Dedifferentiated amniotic fluid mesenchymal stem cell (primary cell): ENCODE data around the gene CCNL2.
"Not testable (repeated sequence)": the region's sequence is repeated elsewhere in the genome, so short reads cannot be mapped to it uniquely, and the experiment has no call there.

Source experiments
- DNase-seq: peaks from one replicate; pipeline ENCODE4 v3.0.0-alpha.2; 2016; ENCODE audit errors: extremely low spot score

CCNL2 gene

DNA sequence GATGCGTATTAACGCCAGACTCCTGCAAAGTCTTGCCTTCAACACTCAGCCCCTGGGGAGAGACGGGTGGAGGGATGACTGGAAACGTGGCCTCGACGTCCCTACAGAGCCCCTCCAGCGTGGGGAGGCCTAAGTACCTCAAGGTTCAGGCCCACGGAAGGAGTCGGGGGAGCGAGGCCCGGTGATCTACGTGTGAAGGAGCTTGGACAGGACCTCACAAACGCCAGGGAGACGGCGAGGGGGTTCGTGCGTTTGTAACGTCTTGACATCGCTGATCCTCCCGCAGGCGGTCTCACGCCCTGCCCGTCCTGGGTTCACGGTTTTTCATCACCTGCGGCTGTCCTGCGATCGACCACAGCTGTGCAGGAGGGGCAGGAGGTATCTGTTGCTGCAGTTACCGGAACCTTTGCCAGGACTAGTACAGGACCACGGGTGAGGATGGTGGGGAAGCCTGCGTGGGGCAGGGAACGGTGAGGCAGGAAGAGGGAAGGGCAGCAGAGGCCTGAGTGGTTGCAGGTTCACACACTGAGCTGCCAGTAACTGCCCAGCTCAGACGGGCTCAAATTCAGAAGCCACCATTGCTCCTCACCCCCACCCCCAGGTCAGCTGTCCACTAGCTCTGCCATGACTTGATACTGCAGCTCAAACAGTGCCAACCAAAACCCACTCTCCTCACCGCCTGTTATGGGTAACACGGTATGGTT is 889 bp upstream of the CCNL2 start:
- no peak for DNase-seq

DNA sequence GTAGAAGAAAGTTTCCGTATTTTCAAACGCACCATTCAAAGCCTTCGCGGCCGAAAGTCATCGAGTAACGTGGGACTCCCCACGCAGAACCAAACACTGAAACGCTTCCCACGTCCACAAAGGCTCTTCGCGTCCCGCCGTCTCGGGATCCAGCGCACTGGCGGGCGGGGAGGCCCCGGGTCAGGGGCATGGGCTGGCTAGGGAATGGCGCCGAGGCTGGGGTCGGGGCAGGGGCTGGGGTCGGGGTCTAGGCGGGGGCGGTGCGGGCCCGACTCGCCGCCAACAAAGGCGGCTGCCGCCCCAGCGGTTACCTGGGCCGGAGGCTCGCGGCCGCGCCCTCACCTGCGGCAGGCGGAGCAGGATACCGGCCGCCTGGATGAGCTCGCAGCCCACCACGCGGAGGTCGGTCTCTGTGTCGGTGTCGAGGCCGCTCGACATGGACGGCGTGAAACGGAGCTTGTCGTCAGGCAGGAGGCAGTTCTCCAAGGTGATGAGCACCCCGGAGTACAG is 403 bp downstream of the CCNL2 start:
- DNase-seq = no peak

DNA sequence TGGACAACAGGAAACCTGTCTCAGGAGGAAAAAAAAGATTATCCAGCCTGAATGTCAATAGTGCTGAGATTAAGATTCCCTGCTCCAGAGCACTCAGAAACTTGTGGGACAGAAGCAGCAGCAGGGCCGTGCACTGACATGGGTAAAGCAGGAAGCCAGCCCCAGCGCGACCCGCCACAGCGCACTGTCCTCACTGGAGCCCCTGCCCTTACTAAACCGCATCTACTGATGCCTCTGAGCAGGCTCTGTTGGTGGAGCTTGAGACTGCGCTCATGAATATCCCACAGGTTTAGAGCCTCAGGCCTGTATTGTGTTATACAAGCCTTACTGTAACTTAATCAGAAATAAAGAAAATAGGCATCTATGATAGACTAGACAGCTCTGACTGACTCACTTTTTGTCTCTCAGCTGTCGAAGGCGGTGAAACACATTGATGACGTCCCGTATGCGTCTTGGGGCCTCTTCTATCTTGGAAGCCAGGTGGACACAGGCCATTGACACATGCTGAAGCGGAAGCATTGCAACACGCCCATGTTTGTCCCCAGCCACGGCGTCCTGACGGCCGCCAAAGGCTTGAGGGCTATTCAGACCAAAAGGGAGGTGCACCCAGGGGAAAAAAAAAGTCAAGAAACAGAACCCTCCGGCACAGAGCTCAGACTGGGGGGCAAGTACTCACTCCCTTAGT is 1.2 kb downstream of the CCNL2 start:
- no peak for DNase-seq

DNA sequence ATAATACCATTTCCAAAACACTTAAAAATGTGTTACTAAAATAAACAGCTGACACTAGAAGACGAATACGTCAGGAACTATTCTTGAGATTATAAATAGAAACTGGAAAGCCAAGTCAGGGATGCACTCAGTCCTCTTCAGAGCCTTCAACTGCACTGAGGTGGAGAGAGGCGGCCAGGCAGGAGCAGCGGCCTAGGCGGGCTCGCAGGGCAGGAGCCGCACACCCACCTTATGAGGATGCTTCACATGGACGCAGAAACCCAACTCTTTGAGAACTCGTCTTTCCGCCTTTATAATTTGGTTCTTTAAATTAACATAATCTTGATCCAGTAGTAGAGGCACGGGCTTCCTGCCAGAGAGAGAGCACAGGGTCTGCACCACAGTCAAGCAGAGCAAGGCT is 4.0 kb downstream of the CCNL2 start:
- no peak for DNase-seq

DNA sequence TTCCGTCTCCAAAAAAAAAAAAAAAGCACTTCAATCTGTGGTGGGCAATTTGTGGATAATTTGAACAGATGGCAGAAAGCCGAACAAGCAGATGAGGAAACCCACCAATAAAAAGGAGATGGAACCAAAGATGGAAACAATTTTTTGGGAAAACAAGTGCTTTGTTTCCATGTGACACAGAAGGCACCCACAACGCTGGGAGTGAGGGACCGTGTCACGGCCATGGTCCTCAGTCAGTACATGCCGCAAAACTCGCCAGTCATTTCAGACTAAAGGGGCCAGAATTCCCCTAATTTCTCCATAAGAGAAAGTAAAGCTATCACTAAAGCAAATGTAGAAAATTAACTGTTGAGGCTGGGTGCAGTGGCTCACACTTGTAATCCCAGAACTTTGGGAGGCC is 5.0 kb downstream of the CCNL2 start:
- no peak for DNase-seq

DNA sequence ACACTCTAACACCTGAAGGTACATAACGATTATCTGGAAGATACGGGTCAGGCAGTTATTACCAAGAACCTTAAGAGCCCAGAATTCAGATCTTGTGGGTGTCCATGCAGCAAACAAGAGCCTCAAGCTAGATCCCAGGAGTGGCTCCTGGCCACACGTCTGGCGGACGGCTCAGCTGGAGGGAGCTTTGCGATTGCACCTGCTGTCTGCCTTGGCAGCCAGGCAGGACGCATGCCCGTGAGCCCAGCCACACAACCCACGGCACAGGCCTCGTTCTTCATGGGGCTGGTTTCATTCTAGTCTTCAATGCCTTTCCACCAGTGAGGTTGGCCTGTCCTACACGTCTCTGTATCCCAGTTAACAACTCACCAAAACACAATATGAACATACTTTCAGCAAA is 5.7 kb downstream of the CCNL2 start:
- DNase-seq = no peak

DNA sequence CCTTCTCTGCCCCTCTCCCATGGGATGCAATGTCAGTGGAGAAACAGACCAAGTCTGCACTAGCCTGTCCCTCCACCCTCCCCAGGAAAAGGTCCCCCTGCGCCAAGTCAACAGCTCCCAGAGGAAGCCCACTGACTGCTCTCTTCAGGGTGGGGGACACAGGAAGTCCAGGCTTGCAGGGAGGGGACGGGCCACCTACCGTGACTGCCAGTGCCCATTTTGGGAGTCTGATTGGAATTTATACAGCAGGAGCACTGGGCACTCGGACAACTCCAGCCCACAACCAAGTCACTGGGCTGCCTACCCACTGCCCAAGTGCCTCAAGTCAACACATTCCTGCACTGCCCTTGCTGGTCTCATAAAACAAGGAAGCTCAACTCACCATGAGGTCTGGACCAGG is 6.1 kb downstream of the CCNL2 start:
- no peak for DNase-seq

DNA sequence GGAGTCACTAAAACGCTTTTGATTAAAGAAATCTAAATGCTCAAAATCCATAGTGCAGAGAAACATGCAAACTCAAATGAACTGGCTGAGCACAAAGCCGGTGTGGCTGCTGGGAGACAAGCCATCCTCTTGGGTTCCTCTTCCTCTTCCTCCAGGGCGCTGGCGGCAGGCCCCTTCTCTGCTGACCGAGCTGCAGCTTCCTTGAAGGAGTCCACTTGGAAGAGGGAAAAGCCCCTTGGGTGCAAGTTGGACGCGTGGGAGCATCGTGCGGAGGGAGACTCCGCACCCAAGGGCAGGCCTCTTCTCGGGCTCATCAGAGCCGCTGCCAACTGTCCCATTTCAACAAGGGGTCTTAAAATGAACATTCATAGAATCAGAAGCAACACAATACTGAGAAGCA is 7.9 kb downstream of the CCNL2 start:
- DNase-seq = no peak

DNA sequence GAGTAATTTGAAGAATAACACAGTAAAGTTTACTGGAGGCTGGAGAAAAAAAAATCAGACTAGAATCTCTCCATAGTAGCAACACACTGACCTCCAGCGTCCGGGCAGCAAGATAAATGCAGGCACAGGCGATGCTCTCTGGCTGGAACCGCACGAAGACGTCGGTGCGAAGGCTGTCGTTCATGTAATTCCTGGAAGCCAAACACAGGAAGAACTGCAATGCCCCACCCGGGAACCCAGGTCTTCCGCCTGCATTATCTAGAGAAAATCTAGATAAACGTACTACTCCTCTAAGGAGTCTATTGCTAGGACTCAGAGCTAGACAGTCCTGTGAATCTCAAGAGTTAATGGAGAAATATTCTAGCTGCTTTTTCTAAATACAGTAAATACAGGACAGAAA is 8.5 kb downstream of the CCNL2 start:
- DNase-seq = no peak

DNA sequence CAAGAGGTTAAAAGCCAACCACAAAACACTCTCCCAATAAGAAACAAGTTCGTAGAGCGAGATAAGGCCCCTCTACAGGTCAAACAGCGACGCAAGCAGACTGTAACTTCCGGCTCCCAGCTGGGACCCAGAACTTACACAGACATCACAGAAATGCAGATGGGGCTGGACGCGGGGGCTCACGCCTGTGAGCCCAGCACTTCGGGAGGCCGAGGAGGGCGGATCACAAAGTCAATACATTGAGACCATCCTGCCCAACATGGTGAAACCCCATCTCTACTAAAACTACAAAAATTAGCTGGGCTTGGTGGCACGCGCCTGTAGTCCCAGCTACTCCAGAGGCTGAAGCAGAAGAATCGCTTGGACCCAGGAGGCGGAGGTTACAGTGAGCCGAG is 11.1 kb downstream of the CCNL2 start:
- DNase-seq = no peak

DNA sequence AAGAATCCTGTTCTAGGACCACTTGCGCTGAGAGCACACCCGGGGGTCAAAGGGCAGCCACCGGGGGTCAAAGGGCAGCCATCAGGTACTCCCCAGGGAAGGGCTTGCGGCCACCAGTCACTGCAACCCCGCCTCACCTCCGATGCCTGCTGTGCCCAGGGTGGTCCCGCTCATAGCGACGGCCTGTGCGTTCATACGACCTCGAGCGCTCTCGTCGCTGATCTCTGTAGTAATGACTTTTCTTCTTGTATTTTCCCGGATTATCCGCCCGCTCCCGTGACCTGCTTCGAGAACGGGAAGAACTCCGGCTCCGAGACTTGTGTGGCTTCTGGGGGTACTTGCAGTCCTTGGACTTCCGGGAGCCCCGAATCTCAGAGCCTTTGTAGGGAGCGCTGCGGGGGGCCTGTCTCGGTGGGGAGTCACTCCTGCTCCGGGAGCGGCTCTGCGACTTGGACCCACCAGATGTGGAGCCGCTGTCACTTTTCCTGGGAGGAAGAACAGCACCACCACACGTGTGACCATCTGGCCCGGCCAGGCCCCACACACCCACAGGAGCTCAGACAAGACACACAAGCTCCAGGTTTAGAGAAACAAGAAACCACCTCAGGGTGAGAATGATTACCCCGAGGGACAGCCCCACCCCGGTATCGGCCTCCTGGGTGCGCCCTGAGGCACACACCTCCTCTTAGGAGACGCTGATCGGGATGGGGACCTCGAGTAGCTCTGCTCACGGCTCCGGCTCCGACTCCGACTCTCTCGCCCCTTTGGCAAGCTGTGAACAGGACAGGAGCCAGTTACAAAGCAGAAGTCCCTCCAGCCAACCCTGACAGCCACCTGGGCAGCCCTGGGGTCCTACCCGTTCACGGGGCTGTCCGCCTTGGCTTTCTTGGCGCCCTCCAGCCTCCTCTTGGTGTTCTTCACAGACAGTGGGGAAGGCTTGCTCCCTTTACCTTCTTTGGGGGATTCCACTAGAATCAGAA is 11.7 kb downstream of the CCNL2 start:
- DNase-seq = no peak

DNA sequence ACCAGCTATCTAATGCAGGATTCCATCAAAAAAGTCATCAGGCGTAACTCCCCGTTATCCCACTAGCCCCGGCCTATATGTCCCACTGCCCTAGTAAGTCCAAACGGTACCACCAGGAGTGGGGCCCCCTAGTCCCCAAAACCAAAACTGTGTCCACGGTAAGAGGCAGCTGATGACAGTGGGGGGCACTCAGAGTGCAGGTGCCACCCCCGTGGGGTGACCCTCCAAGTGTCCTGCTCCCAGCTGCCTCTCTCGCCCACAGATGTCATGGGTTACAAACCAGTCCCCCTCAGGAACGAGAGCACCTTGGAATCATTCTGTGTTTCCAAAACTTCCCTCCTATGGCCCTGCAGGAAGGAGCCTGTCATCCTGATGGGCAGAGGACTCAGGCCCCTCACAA is 13.2 kb downstream of the CCNL2 start:
- no peak for DNase-seq

DNA sequence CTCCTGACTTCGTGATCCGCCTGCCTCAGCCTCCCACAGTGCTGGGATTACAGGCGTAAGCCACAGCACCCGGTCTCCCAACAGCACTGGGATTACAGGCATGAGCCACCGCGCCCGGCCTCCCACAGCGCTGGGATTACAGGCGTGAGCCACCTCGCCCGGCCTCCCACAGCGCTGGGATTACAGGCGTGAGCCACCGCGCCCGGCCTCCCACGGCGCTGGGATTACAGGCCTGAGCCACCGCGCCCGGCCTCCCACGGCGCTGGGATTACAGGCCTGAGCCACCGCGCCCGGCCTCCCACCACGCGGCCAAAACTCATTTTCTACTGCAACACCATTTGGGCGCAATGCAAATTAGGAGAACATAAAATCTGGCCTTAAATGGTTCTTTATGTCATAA is 13.8 kb downstream of the CCNL2 start:
- DNase-seq = not testable (repeated sequence)

DNA sequence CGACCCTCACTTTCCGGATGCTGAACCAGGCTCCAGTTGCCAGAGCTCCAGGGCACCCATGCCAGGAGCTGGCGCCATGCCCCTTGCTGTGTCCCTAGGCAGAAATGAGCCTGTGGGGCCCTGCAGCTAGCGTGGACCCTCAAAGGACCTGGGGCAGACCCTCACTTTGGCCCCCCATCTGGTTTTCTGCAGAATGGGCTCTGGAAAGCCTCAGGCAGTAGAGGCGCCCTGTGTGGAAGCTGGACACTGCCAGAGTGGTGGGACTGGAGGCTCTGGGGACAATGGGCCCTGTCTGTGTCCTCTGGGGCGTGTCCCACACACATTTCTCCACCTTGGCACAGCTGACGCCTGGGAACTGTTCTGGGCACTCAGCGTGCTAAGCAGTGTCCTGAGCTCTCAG is 17.8 kb downstream of the CCNL2 start:
- no peak for DNase-seq

DNA sequence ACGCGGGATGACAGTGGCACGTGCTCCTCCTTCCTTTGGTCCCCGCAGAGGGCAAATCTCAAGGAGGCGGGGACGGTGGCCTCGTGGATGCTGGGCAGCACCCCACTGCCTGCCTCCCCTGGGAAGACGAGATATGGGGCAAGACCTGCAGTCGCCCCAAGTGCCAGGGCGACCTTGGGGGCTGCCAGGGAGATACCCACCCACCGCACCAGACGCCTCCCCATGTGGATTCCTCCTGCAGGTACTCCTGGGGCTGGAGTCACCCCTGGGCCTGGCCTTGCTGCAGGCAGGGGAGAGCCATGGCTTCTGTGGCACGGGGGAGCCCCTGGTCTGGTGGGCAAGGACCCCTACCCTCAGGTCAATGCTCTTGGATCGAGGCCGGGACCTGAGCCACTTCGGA is 18.3 kb downstream of the CCNL2 start:
- no peak for DNase-seq

DNA sequence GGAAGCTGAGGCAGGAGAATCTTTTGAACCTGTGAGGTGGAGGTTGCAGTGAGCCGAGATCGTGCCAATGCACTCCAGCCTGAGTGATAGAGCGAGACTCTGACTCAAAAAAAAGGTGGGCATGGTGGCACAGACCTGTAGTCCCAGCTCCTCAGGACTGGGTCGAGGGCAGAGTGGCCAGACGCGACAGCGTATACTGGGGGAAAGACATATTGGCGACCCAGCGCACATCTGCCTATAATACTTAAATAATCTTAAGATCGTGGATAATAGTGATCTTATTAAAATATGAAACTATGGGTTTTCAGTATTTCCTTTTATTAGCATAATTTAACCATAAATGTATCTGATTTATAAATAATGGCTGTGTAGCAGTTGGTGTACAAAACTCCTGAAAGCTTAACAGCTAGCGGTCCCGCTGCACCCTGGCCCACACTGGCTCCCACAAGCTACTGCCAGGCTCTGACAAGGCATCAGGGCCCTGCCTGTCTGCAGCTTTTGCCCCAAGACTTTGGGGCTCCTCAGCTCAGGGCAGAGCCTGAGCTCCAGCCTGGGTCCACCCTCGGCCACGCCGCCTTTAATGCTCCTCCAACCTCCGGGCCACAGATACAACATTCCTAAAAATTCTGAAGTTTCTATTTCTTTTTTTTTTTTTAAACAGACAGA is 21.5 kb downstream of the CCNL2 start:
- no peak for DNase-seq

DNA sequence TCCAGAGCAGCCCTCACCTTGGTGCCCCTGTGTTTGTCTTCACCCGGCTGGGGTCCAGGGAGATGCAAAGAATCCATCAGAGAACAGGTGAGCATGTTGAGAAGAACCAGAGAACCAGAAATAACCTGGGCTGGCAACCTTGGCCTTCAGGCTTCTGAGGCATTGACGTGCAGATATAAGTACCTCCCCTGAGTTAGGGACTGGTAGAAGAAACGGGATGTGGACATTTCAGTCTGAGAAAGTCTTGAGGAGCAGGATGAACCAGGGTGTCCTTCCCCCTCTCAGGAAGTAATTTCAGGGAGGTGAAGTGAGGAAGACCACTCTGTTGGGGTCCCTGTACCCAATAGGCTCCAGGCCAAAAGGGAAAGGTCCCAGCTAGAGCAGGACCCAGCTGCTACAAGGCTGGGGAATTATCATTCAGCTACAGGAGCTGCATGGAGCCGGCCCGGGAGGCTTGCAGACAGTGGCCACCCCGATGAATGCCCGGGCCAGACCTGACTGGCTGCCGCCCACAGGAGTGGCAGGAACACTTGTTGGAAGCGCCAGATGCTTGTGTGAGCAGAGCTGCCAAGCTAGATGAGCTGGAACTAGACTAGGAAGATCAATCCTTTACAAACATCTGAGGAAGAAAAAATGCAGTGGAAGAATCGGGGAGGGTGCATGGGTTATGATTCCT is 22.4 kb downstream of the CCNL2 start:
- DNase-seq = no peak

DNA sequence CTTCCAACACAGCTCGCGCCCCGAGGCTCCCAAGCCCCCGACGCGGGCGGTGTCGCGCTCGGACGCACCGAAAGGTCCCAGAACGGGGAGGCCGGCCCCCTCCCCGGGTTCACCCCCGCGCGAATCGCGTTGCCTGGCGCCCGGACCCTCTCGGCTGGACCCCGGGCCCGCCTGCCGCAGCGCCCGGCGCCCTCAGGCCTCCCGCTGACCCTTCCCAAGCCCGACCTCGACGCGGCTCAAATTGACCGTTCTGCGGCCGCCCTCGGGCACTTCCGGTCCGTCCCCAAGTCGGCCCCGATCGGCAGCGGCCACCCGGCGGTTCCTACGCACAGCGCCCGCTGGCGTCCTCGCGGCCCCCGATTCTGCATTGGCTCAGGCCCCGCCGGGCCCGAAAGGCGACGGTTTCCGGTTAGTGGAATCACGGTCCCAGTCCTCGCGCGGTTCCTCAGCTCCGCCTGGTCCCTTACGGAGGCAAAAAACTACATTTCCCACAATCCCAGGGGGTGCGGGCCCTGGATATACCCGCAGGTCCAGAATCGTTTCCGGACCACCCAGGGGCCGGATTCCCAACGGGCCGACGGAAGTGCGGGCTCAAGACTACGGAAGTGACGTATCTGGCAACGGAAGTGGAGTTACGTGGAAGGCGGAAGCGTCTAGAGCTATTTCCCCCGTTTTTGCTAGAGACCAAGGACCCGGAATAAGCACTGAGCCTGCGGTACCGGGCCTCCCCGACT is 24.0 kb downstream of the CCNL2 start, which contains the start of gene AURKAIP1:
AURKAIP1 (minus strand) TSS at position 279 of the 734 bp plus-strand sequence. CDS start 451 bp downstream, outside the sequence.
- DNase-seq = peak; percentile 100

DNA sequence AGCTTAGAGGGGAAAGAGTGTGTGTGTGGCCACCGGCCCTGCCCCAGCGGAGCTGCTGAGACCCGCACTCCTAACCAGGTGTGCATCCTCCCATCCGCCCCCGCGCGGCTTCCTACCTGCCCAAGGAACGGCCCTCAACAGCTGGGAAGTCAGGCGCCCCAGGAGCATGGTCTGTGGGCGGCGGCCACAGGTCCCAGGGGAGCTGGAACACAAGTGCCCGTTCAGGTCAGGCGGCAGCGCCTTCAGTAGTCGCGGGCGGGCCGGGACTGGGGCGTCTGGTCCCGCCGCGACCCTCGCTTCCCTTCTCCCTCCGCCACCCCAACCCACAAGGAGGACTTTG is 24.6 kb downstream of the CCNL2 start:
- DNase-seq = no peak

DNA sequence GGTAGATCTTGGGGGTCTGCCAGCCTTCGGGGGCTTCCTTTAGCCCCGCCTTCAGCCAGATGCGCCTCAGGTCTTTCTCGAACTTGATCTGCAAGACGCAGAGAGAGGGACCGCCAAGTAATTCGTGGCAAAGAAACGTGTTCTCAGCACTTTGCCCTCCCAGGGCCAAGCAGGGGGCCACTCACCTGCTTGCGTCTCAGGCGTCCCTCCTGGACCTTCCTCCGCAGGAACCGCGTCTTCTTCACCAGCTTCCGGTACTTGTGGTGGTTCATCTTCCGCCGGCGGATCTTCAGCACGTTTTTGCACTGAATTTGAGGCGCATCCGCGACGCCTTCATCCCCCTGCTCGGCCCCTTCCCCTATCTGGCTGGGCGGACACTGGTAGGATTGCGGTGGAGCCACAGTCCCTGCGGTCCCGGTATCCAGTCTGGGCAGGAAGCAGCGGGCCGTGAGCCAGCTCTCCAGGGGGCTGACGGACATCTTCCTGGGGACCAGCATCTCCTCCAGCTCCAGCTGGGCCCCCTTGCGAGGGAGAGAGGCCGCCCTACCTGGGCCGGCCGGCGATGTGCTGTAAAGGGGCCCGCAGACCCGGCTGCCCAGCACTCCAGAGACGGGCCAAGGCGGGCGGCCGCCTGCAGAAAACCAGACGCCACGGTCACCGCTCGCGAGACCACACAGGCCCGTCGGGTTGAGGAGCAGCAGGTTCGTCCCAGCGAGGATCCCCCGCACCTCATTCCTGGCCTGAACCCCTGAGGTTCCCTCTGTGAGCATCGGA is 25.1 kb downstream of the CCNL2 start:
- no peak for DNase-seq
